Keratinocyte (primary cell): ENCODE data around the gene PARD3B.

Experiments
- CTCF ChIP-seq, 3 experiments: IDR thresholded peaks in 1 of 3; conservative IDR thresholded peaks in 1 of 3; optimal IDR thresholded peaks in 1 of 3; 2 replicates in 2 of 3; 3 replicates in 1 of 3; pipeline versions ENCODE3 to v1.5.1; 2011; ENCODE audit warnings: low read length in 3 of 3, mild to moderate bottlenecking in 3 of 3, moderate library complexity in 2 of 3, control low read depth in 1 of 3, inconsistent platforms in 1 of 3; ENCODE audit not compliant: insufficient read depth in 2 of 3; ENCODE audit errors: extremely low read depth in 1 of 3
- EZH2 ChIP-seq: IDR thresholded peaks from one replicate; pipeline ENCODE4 v1.6.1; 2012; ENCODE audit warnings: inconsistent platforms, mild to moderate bottlenecking, low read length, moderate library complexity

GRCh38 chr2:204880928-204881327 is 335.7 kb downstream of the PARD3B start:
- TF ChIP-seq CTCF (optimal IDR thresholded peaks at IDR 0.05 in 1 of 3, IDR thresholded peaks at IDR 0.05 in 1 of 3, conservative IDR thresholded peaks at IDR 0.05 in 1 of 3; ENCODE audit: extremely low read depth in 1 of 3, insufficient read depth in 2 of 3, low read length in 3 of 3) (no peak), EZH2 (no peak)
